ENCODE results near the gene NKPD1. TPM values are rescaled to one million over a fixed set of nuclear protein-coding genes. Genes with fewer than 3 reads are reported as not detected.

Gene NKPD1
- total RNA-seq, 1 donor from 2014 or later, result 0.10 TPM

GRCh38 chr19:45144431-45145269, 16.1 kb downstream of the NKPD1 start:
- H3K36me3 Mint-ChIP-seq (ENCODE audit: low read depth), result peaks cover 10% of the 10 kb centered on the region
- no peak for DNase-seq (ENCODE audit: low spot score)
- H3K9me3 Mint-ChIP-seq (ENCODE audit: low read depth), result no peaks in the 10 kb centered on the region
- H3K4me1 Mint-ChIP-seq (ENCODE audit: low read depth), result no peaks in the 10 kb centered on the region
- H3K27me3 Mint-ChIP-seq (ENCODE audit: low read depth), result no peaks in the 10 kb centered on the region
- no peak overlapping the region for H3K27ac Mint-ChIP-seq (ENCODE audit: unreplicated experiment)
- TF ChIP-seq CTCF (IDR thresholded peaks at IDR 0.05), result no peak
- no peak overlapping the region for H3K4me3 Mint-ChIP-seq (ENCODE audit: unreplicated experiment)

- Mint-ChIP-seq H3K27me3 (ENCODE audit: low read depth) (no peaks in the 10 kb centered on the region), H3K9me3 (ENCODE audit: low read depth) (no peaks in the 10 kb centered on the region), H3K4me3 (ENCODE audit: unreplicated experiment) (no peak overlapping the region), H3K27ac (ENCODE audit: unreplicated experiment) (no peak overlapping the region), H3K36me3 (ENCODE audit: low read depth) (peaks cover 7% of the 10 kb centered on the region), H3K4me1 (ENCODE audit: low read depth) (peaks cover 4% of the 10 kb centered on the region)
- DNase-seq (ENCODE audit: low spot score), result no peak
- TF ChIP-seq CTCF (IDR thresholded peaks at IDR 0.05), result no peak
Observed at GRCh38 chr19:45142726-45143110, 18.1 kb downstream of the NKPD1 start.

GRCh38 chr19:45142016-45142725, 18.6 kb downstream of the NKPD1 start:
- Mint-ChIP-seq H3K9me3 (ENCODE audit: low read depth) (no peaks in the 10 kb centered on the region), H3K27ac (ENCODE audit: unreplicated experiment) (no peak overlapping the region), H3K27me3 (ENCODE audit: low read depth) (no peaks in the 10 kb centered on the region), H3K4me3 (ENCODE audit: unreplicated experiment) (no peak overlapping the region), H3K36me3 (ENCODE audit: low read depth) (peaks cover 7% of the 10 kb centered on the region), H3K4me1 (ENCODE audit: low read depth) (peaks cover 4% of the 10 kb centered on the region)
- TF ChIP-seq CTCF (IDR thresholded peaks at IDR 0.05), result no peak
- peak; percentile 91 for DNase-seq (ENCODE audit: low spot score)

GRCh38 chr19:45141203-45141900, 19.4 kb downstream of the NKPD1 start:
- H3K36me3 Mint-ChIP-seq (ENCODE audit: low read depth), result peaks cover 7% of the 10 kb centered on the region
- DNase-seq (ENCODE audit: low spot score), result peak; percentile 81
- no peak overlapping the region for H3K4me3 Mint-ChIP-seq (ENCODE audit: unreplicated experiment)
- H3K27me3 Mint-ChIP-seq (ENCODE audit: low read depth), result no peaks in the 10 kb centered on the region
- H3K9me3 Mint-ChIP-seq (ENCODE audit: low read depth), result no peaks in the 10 kb centered on the region
- H3K4me1 Mint-ChIP-seq (ENCODE audit: low read depth), result peaks cover 7% of the 10 kb centered on the region
- H3K27ac Mint-ChIP-seq (ENCODE audit: unreplicated experiment), result no peak overlapping the region
- no peak for TF ChIP-seq CTCF (IDR thresholded peaks at IDR 0.05)

GRCh38 chr19:45140533-45140932, 20.2 kb downstream of the NKPD1 start:
- Mint-ChIP-seq H3K36me3 (ENCODE audit: low read depth) (peaks cover 7% of the 10 kb centered on the region), H3K4me1 (ENCODE audit: low read depth) (peaks cover 7% of the 10 kb centered on the region), H3K27ac (ENCODE audit: unreplicated experiment) (no peak overlapping the region), H3K4me3 (ENCODE audit: unreplicated experiment) (no peak overlapping the region), H3K9me3 (ENCODE audit: low read depth) (no peaks in the 10 kb centered on the region), H3K27me3 (ENCODE audit: low read depth) (no peaks in the 10 kb centered on the region)
- TF ChIP-seq CTCF (IDR thresholded peaks at IDR 0.05), result no peak
- peak; percentile 75 for DNase-seq (ENCODE audit: low spot score)
